HepG2 (cell line): ENCODE data around the gene LRP1B. TPM values are rescaled to one million over a fixed set of nuclear protein-coding genes. Genes with fewer than 3 reads are reported as not detected.

Experiments used
- ATAC-seq: fragments of 200-7000 bp; cut with Tn5 transposase; 3 replicates; pipeline ENCODE4 v1.9.1; 2020; ENCODE audit warnings: mild to moderate bottlenecking, moderate library complexity
- BruUV-seq: library from RNA; stranded (reverse); fragments of 400-500 nt; replicated peaks from 2 replicates; lab custom pipeline; 2021; lab: Mats Ljungman, UMichigan
- CTCF ChIA-PET: fragments of 300-600 bp; formaldehyde crosslinking; extraction: SDS; loops from one replicate; lab custom pipeline; 2021; ENCODE audit warnings: low total read pairs, inconsistent platforms, low intra/inter-chr PET ratio; lab: Yijun Ruan, JAX
- POLR2A ChIA-PET: fragments of 350-600 bp; sonication (Branson Sonifier 250); formaldehyde crosslinking; loops from one replicate; lab custom pipeline; 2020; ENCODE audit warnings: antibody characterized with exemption, inconsistent platforms; lab: Yijun Ruan, JAX
- DNase-seq: peaks from one replicate; pipeline ENCODE4 v3.0.0-alpha.2; 2015; ENCODE audit warnings: low spot score
- FAIRE-seq: peaks from 3 replicates; lab custom pipeline; 2011; peaks lifted over from hg19 to GRCh38; lab: Jason Lieb, UNC
- H2AFZ ChIP-seq: one replicate; pipeline ENCODE4 v1.6.1; 2011; ENCODE audit warnings: low read length, inconsistent platforms
- H3K27ac ChIP-seq: fragments of 300-600 bp; 3 replicates; pipeline ENCODE4 v1.8.0; 2011; ENCODE audit warnings: mixed run types, mild to moderate bottlenecking, mixed read lengths, low read length, inconsistent platforms; ENCODE audit not compliant: insufficient read depth; ENCODE audit errors: extremely low read length
- H3K27me3 ChIP-seq, 2 experiments: fragments of 200-600 bp in 1 of 2; 2 replicates in 1 of 2; 3 replicates in 1 of 2; pipeline versions ENCODE4 v1.6.0 to v1.8.0; 2011; ENCODE audit warnings: low read length in 2 of 2, mild to moderate bottlenecking in 2 of 2, moderate library complexity in 2 of 2, inconsistent platforms in 1 of 2; ENCODE audit not compliant: insufficient read depth in 2 of 2, control insufficient read depth in 1 of 2
- H3K36me3 ChIP-seq, 2 experiments: fragments of 200-600 bp in 1 of 2; replicated peaks in 1 of 2; 2 replicates in 1 of 2; 3 replicates in 1 of 2; pipeline versions ENCODE4 v1.5.1 to v1.8.0; 2011; ENCODE audit warnings: low read length in 2 of 2, inconsistent platforms in 1 of 2; ENCODE audit not compliant: insufficient read depth in 2 of 2, control insufficient read depth in 1 of 2
- H3K4me1 ChIP-seq: 2 replicates; pipeline ENCODE4 v1.5.1; 2012; ENCODE audit warnings: low read length, inconsistent platforms; ENCODE audit not compliant: insufficient read depth
- H3K4me2 ChIP-seq: 2 replicates; pipeline ENCODE4 v1.6.0; 2011; ENCODE audit warnings: low read depth, low read length, inconsistent platforms
- H3K4me3 ChIP-seq, 3 experiments: fragments of 200-600 bp in 1 of 3; sonication (generic), shearing (Covaris generic) in 1 of 3; replicated peaks in 1 of 3; 2 replicates each; pipeline ENCODE4 v1.5.1; 2011 to 2016; ENCODE audit warnings: low read length in 3 of 3, inconsistent platforms in 2 of 3, low read depth in 2 of 3, mild to moderate bottlenecking in 2 of 3, control low read depth in 1 of 3, mixed read lengths in 1 of 3; ENCODE audit not compliant: insufficient read depth in 1 of 3
- H3K79me2 ChIP-seq: one replicate; pipeline ENCODE4 v1.6.1; 2011; ENCODE audit warnings: low read length, inconsistent platforms; ENCODE audit not compliant: insufficient read depth
- H3K9ac ChIP-seq: 2 replicates; pipeline ENCODE4 v1.6.0; 2011; ENCODE audit warnings: mild to moderate bottlenecking, low read depth, low read length, inconsistent platforms; ENCODE audit not compliant: insufficient read depth
- H3K9me3 ChIP-seq: 2 replicates; pipeline ENCODE4 v1.5.1; 2012; ENCODE audit warnings: mild to moderate bottlenecking, low read length
- H4K20me1 ChIP-seq: 2 replicates; pipeline ENCODE4 v1.6.0; 2011; ENCODE audit warnings: inconsistent platforms, mild to moderate bottlenecking, low read length, moderate library complexity; ENCODE audit not compliant: insufficient read depth
- AKAP8 ChIP-seq: sonication (generic); formaldehyde crosslinking; IDR thresholded peaks from 2 replicates; pipeline ENCODE4 v1.5.1; 2020; ENCODE audit warnings: mild to moderate bottlenecking, missing genetic modification reagents
- MAFF ChIP-seq: IDR thresholded peaks from 2 replicates; pipeline ENCODE4 v1.6.1; 2011; ENCODE audit warnings: low read depth, low read length, improper control_type of control experiment
- MAFK ChIP-seq, 2 experiments: IDR thresholded peaks in 1 of 2; conservative IDR thresholded peaks in 1 of 2; 2 replicates each; pipeline ENCODE4 v1.6.1; 2011; ENCODE audit warnings: improper control_type of control experiment in 2 of 2, low read length in 2 of 2
- MTA3 ChIP-seq: sonication (generic); formaldehyde crosslinking; IDR thresholded peaks from 2 replicates; pipeline ENCODE4 v1.4.0; 2020; ENCODE audit warnings: missing genetic modification reagents
- NCOR1 ChIP-seq: fragments of 200-600 bp; sonication (generic); IDR thresholded peaks from 2 replicates; pipeline ENCODE4 v1.7.0; 2017; ENCODE audit warnings: antibody characterized with exemption, low read length, borderline replicate concordance
- TCF7L2 ChIP-seq: IDR thresholded peaks from 2 replicates; pipeline ENCODE4 v1.6.1; 2011; ENCODE audit warnings: mild to moderate bottlenecking, low read depth, low read length, moderate library complexity
- YY1 ChIP-seq: IDR thresholded peaks from 2 replicates; pipeline ENCODE4 v1.6.1; 2011; ENCODE audit warnings: low read length, low read depth, moderate library complexity, mild to moderate bottlenecking; ENCODE audit not compliant: insufficient read depth, insufficient replicate concordance
- ZNF136 ChIP-seq: sonication (generic); formaldehyde crosslinking; IDR thresholded peaks from 2 replicates; pipeline ENCODE4 v1.8.1; 2022; ENCODE audit warnings: low read depth, mild to moderate bottlenecking, moderate library complexity, missing genetic modification reagents
- WGBS: methylation state at CpG from one replicate; pipeline ENCODE4 v1.1.6; 2017; ENCODE audit warnings: low lambda C conversion rate; 5-methylcytosine and 5-hydroxymethylcytosine counted together
- in situ Hi-C: cut with HindIII; loops from 2 replicates; pipeline ENCODE4 v1.10.0; 2017; ENCODE audit warnings: low pct_unique_long_range_greater_than_20kb; ENCODE audit not compliant: extremely low pct_ligation_motif_present
- intact Hi-C: fragments of 100-400 bp; cut with micrococcal nuclease; formaldehyde crosslinking; loops from one replicate; pipeline ENCODE4 v1.10.0; 2022; ENCODE audit not compliant: unreplicated experiment
- polyA plus RNA-seq, 8 experiments: library from polyadenylated mRNA; depleted of rRNA in 3 of 8; stranded (reverse) in 7 of 8; unstranded in 1 of 8; fragments of >200 nt; fragmentation: Illumina TruSeq in 4 of 8; extraction: Trizol in 4 of 8; gene quantifications; 2 replicates each; pipeline versions ENCODE4 v1.2.1 to v1.2.3, GENCODE V29; 2011 to 2016; ENCODE audit warnings: low read depth in 4 of 8, missing spikeins in 1 of 8, mixed read lengths in 1 of 8; ENCODE audit not compliant: insufficient read depth in 1 of 8
- total RNA-seq, 5 experiments: library from RNA; depleted of rRNA; stranded (reverse); fragments of >200 nt; fragmentation: Illumina TruSeq; extraction: Trizol; gene quantifications; 2 replicates each; pipeline ENCODE4 v1.2.3, GENCODE V29; 2016; ENCODE audit warnings: low read depth in 1 of 5

The LRP1B gene
- total and polyA plus RNA-seq, 2 of the 13 experiments (the other 11 are each of a cell fraction or from before 2014, with no cell fraction given): 0.04 TPM; not detected in 1

- 1% methylated on average over 1 of the region's 1 CpG for WGBS
- in situ Hi-C loops: no loop called here
- DNase-seq: no peak
- no peak for FAIRE-seq
- ChIA-PET CTCF (no interaction called here), POLR2A (no interaction called here)
- intact Hi-C loops: no loop called here
- Histone ChIP-seq H3K4me2 (no peak overlapping the region), H4K20me1 (no peaks in the 10 kb centered on the region), H2AFZ (no peak overlapping the region), H3K4me1 (no peaks in the 10 kb centered on the region), H3K27me3 (no peaks in the 10 kb centered on the region), H3K4me3 (no peak overlapping the region), H3K9me3 (no peaks in the 10 kb centered on the region)
- BruUV-seq: no TSS peak
- no peak for ATAC-seq
- no peak for TF ChIP-seq ZNF136 (CRISPR knock-in tag)
- peak; percentile 84 to 91 for TF ChIP-seq MAFK (conservative IDR thresholded peaks at IDR 0.05 in 1 of 2, IDR thresholded peaks at IDR 0.05 in 1 of 2; ENCODE audit: low read length in 2 of 2)
- peak; percentile 86 for TF ChIP-seq MAFF
- no peak for TF ChIP-seq TCF7L2
- TF ChIP-seq YY1: no peak
- TF ChIP-seq AKAP8 (CRISPR knock-in tag): no peak
- TF ChIP-seq, all 625 proteins: peak for 2
- Histone ChIP-seq H3K36me3 (no peaks in the 10 kb centered on the region), H3K27ac (no peak overlapping the region), H3K9ac (no peak overlapping the region), H3K79me2 (no peaks in the 10 kb centered on the region)
These were observed 1450.0 kb downstream of the LRP1B start for GRCh38 chr2:140680862-140681261.

- no peak overlapping the region for H3K4me2 ChIP-seq
- TF ChIP-seq MTA3 (no peak), NCOR1 (no peak)
- TF ChIP-seq, all 625 proteins: peak for 0
- no peaks in the 10 kb centered on the region for H3K4me1 ChIP-seq
- 10% methylated on average over 4 of the region's 4 CpGs for WGBS
- in situ Hi-C loops: no loop called here
- intact Hi-C loops: no loop called here
- no peaks in the 10 kb centered on the region for H3K36me3 ChIP-seq
- no peaks in the 10 kb centered on the region for H3K79me2 ChIP-seq
- H3K9ac ChIP-seq: no peak overlapping the region
- FAIRE-seq (no peak), ATAC-seq (no peak), DNase-seq (no peak)
- H3K27me3 ChIP-seq: no peaks in the 10 kb centered on the region
- BruUV-seq: no TSS peak
- H2AFZ ChIP-seq: no peak overlapping the region
- no peak overlapping the region for H3K4me3 ChIP-seq
- no peak overlapping the region for H3K27ac ChIP-seq
- H4K20me1 ChIP-seq: no peaks in the 10 kb centered on the region
- CTCF ChIA-PET: no interaction called here
- POLR2A ChIA-PET: no interaction called here
- no peaks in the 10 kb centered on the region for H3K9me3 ChIP-seq
These were observed 1451.1 kb downstream of the LRP1B start for GRCh38 chr2:140679752-140680151.
